GM19193 (cell line): Measurements from ENCODE around the gene CCDC136.

Experiments used
- POLR2A ChIP-seq: IDR thresholded peaks from 4 replicates; pipeline ENCODE4 v1.6.1; 2011; ENCODE audit not compliant: insufficient read depth, insufficient read length; ENCODE audit errors: extremely low read depth

CCDC136 gene

GRCh38 chr7:128810997-128811396 lies 19.2 kb downstream of the CCDC136 start:
- no peak for TF ChIP-seq POLR2A

- no peak for TF ChIP-seq POLR2A
Measured at GRCh38 chr7:128811631-128812430, 20.1 kb downstream of the CCDC136 start.

GRCh38 chr7:128812514-128813168 lies 20.9 kb downstream of the CCDC136 start:
- no peak for TF ChIP-seq POLR2A

GRCh38 chr7:128814499-128814898 lies 22.7 kb downstream of the CCDC136 start:
- TF ChIP-seq POLR2A = no peak

- no peak for TF ChIP-seq POLR2A
Measured at GRCh38 chr7:128815289-128815942, 23.6 kb downstream of the CCDC136 start.

- TF ChIP-seq POLR2A = no peak
Measured at GRCh38 chr7:128818694-128819093, 26.9 kb downstream of the CCDC136 start.

- no peak for TF ChIP-seq POLR2A
Measured at GRCh38 chr7:128821724-128822123, 30.0 kb downstream of the CCDC136 start.

GRCh38 chr7:128826512-128826911 lies 34.7 kb downstream of the CCDC136 start:
- TF ChIP-seq POLR2A = no peak

GRCh38 chr7:128826916-128827247 lies 35.1 kb downstream of the CCDC136 start:
- TF ChIP-seq POLR2A = no peak

GRCh38 chr7:128827248-128827958 lies 35.6 kb downstream of the CCDC136 start:
- no peak for TF ChIP-seq POLR2A

- no peak for TF ChIP-seq POLR2A
Measured at GRCh38 chr7:128827971-128828711, 36.4 kb downstream of the CCDC136 start.

- no peak for TF ChIP-seq POLR2A
Measured at GRCh38 chr7:128829391-128830166, 37.8 kb downstream of the CCDC136 start.

GRCh38 chr7:128830231-128831177 lies 38.7 kb downstream of the CCDC136 start, which contains the start of gene FLNC:
TSS of gene FLNC (plus strand) at chr7:128830406. CDS start at chr7:128830638, 232 bp downstream.
- TF ChIP-seq POLR2A = no peak
